ENCODE data around the gene LRSAM1.

DNA sequence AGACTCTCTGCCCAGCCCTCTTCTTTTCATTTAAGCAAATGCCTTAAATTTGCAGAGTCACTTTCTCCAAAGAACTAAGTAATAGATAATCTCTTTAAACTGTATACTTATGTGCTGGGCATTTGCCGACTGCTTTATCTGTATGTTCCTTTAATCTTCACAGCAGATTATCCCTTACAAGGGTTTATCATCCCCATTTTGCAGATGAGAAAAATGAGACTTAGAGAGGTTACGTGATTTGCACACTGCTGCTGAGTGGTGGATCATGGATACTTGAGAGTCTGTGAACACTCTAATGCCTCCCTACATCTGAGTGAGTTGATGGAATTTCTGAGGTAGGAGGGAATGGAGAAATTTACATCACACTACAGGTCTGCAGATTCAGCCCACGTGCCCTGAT lies 23.0 kb upstream of the LRSAM1 start:
- TF ChIP-seq, protein P1, sequence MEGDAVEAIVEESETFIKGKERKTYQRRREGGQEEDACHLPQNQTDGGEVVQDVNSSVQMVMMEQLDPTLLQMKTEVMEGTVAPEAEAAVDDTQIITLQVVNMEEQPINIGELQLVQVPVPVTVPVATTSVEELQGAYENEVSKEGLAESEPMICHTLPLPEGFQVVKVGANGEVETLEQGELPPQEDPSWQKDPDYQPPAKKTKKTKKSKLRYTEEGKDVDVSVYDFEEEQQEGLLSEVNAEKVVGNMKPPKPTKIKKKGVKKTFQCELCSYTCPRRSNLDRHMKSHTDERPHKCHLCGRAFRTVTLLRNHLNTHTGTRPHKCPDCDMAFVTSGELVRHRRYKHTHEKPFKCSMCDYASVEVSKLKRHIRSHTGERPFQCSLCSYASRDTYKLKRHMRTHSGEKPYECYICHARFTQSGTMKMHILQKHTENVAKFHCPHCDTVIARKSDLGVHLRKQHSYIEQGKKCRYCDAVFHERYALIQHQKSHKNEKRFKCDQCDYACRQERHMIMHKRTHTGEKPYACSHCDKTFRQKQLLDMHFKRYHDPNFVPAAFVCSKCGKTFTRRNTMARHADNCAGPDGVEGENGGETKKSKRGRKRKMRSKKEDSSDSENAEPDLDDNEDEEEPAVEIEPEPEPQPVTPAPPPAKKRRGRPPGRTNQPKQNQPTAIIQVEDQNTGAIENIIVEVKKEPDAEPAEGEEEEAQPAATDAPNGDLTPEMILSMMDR (IDR thresholded peaks at IDR 0.05; ENCODE audit: low read depth, low read length) = no peak
- no peak for TF ChIP-seq EZH2phosphoT487 (IDR thresholded peaks at IDR 0.05; ENCODE audit: low read depth)
